B cell (primary cell): ENCODE results near the gene ABHD5. TPM values are rescaled to one million over a fixed set of nuclear protein-coding genes. Genes with fewer than 3 reads are reported as not detected.

Source experiments
- ATAC-seq: fragments of 200-7000 bp; cut with Tn5 transposase; one replicate; pipeline ENCODE4 v1.10.0; 2021; ENCODE audit warnings: low read depth, mild to moderate bottlenecking, moderate number of reproducible peaks, moderate library complexity
- CTCF ChIA-PET: fragments of 350-600 bp; sonication (Branson Sonifier 250); formaldehyde crosslinking; loops from one replicate; lab custom pipeline; 2021; ENCODE audit warnings: antibody characterized with exemption, inconsistent platforms; lab: Charles Lee
- POLR2A ChIA-PET: fragments of 350-600 bp; sonication (Branson Sonifier 250); formaldehyde crosslinking; loops from one replicate; lab custom pipeline; 2021; ENCODE audit warnings: antibody characterized with exemption; lab: Charles Lee
- DNase-seq: peaks from one replicate; pipeline ENCODE4 v3.0.0; 2013
- H2AFZ ChIP-seq: 2 replicates; pipeline ENCODE4 v1.6.1; 2012; ENCODE audit warnings: mild to moderate bottlenecking, low read depth, low read length; ENCODE audit not compliant: insufficient read depth, poor library complexity, severe bottlenecking
- H3K27ac ChIP-seq, 2 donors: 1 replicate in 1 of 2; 2 replicates in 1 of 2; pipeline ENCODE4 v1.5.1; 2012 to 2013; ENCODE audit warnings: low read length in 2 of 2, mild to moderate bottlenecking in 2 of 2, moderate library complexity in 1 of 2
- H3K27me3 ChIP-seq, 4 experiments: fragments of 200-600 bp in 1 of 4; sonication (generic) in 1 of 4; replicated peaks in 1 of 4; 1 replicate in 2 of 4; 2 replicates in 2 of 4; pipeline versions ENCODE4 v1.6.1 to v1.7.0; 2013 to 2016; ENCODE audit warnings: low read length in 3 of 4, mild to moderate bottlenecking in 2 of 4, mixed read lengths in 1 of 4, moderate library complexity in 1 of 4; ENCODE audit not compliant: insufficient read depth in 4 of 4, control insufficient read depth in 3 of 4; ENCODE audit errors: control extremely low read depth in 1 of 4
- H3K36me3 ChIP-seq, 2 experiments: replicated peaks in 1 of 2; 1 replicate in 1 of 2; 2 replicates in 1 of 2; pipeline versions ENCODE4 v1.6.1 to v1.7.1; 2013; ENCODE audit warnings: low read length in 1 of 2; ENCODE audit not compliant: insufficient read depth in 2 of 2, control insufficient read depth in 1 of 2; ENCODE audit errors: control extremely low read depth in 1 of 2, extremely low read depth in 1 of 2
- H3K4me1 ChIP-seq, 2 donors: fragments of 200-600 bp in 1 of 2; sonication (generic) in 1 of 2; 1 replicate in 1 of 2; 2 replicates in 1 of 2; pipeline versions ENCODE4 v1.5.1 to v1.6.1; 2013 to 2017; ENCODE audit warnings: low read length in 2 of 2; ENCODE audit not compliant: control insufficient read depth in 2 of 2, insufficient read depth in 2 of 2
- H3K4me2 ChIP-seq: replicated peaks from 2 replicates; pipeline ENCODE3; 2012; ENCODE audit warnings: mild to moderate bottlenecking, low read depth, low read length; ENCODE audit not compliant: poor library complexity, severe bottlenecking
- H3K4me3 ChIP-seq, 5 experiments: fragments of 200-600 bp in 1 of 5; sonication (generic) in 1 of 5; 1 replicate in 3 of 5; 2 replicates in 2 of 5; pipeline versions ENCODE4 v1.5.1 to v1.7.0; 2011 to 2016; ENCODE audit warnings: low read length in 4 of 5, mild to moderate bottlenecking in 4 of 5, low read depth in 2 of 5, control low read depth in 1 of 5, moderate library complexity in 1 of 5; ENCODE audit not compliant: insufficient read depth in 1 of 5; ENCODE audit errors: control extremely low read depth in 1 of 5, extremely low read depth in 1 of 5
- H3K79me2 ChIP-seq: fragments of 200-600 bp; sonication (generic); one replicate; pipeline ENCODE4 v1.6.0; 2016; ENCODE audit warnings: low read length; ENCODE audit not compliant: control insufficient read depth, insufficient read depth
- H3K9ac ChIP-seq: fragments of 200-600 bp; sonication (generic); 2 replicates; pipeline ENCODE4 v1.6.1; 2017; ENCODE audit warnings: mild to moderate bottlenecking, low read length, moderate library complexity
- H3K9me3 ChIP-seq, 3 donors: one replicate each; pipeline versions ENCODE4 v1.6.1 to v1.7.1; 2013; ENCODE audit warnings: low read length in 2 of 3; ENCODE audit not compliant: control insufficient read depth in 2 of 3, insufficient read depth in 1 of 3; ENCODE audit errors: control extremely low read depth in 1 of 3
- H4K20me1 ChIP-seq: 2 replicates; pipeline ENCODE4 v1.6.0; 2012; ENCODE audit warnings: mild to moderate bottlenecking, low read length; ENCODE audit not compliant: insufficient read depth, control insufficient read depth, poor library complexity, severe bottlenecking
- H3K27ac Mint-ChIP-seq: one replicate; pipeline ENCODE4 v1.8.0; 2021; ENCODE audit warnings: mixed read lengths
- H3K27me3 Mint-ChIP-seq: one replicate; pipeline ENCODE4 v1.8.0; 2021; ENCODE audit warnings: mixed read lengths
- H3K4me1 Mint-ChIP-seq: one replicate; pipeline ENCODE4 v1.8.0; 2021; ENCODE audit warnings: mixed read lengths
- H3K4me3 Mint-ChIP-seq: one replicate; pipeline ENCODE4 v1.8.0; 2021; ENCODE audit warnings: mixed read lengths
- H3K9me3 Mint-ChIP-seq: one replicate; pipeline ENCODE4 v1.8.0; 2022; ENCODE audit warnings: mixed read lengths; ENCODE audit not compliant: insufficient read depth
- EZH2 ChIP-seq: IDR thresholded peaks from 2 replicates; pipeline ENCODE4 v1.6.1; 2012; ENCODE audit warnings: borderline replicate concordance, low read depth, mild to moderate bottlenecking, moderate library complexity, low read length; ENCODE audit not compliant: insufficient read depth, poor library complexity, severe bottlenecking
- WGBS: methylation state at CpG from one replicate; pipeline ENCODE4 v1.1.5; 2013; ENCODE audit warnings: missing lambda C conversion rate; ENCODE audit not compliant: insufficient coverage; 5-methylcytosine and 5-hydroxymethylcytosine counted together
- intact Hi-C: fragments of 100-400 bp; cut with micrococcal nuclease; formaldehyde crosslinking; loops from one replicate; pipeline ENCODE4 v1.10.0; 2022
- polyA plus RNA-seq: library from polyadenylated mRNA; depleted of rRNA; stranded (reverse); fragments of >200 nt; gene quantifications from 2 replicates; pipeline ENCODE4 v1.2.3, GENCODE V29; 2012
- total RNA-seq, 2 donors: library from RNA; stranded (reverse); fragments of 120-200 nt in 1 of 2; gene quantifications; 1 replicate in 1 of 2; 2 replicates in 1 of 2; pipeline versions ENCODE4 v1.2.3 to v1.2.4, GENCODE V29; 2013 to 2022
- TF ChIP-seq, protein P1 (sequence below): fragments of 200-600 bp; IDR thresholded peaks from one replicate; pipeline ENCODE4 v1.8.0; 2022; ENCODE audit warnings: antibody characterized with exemption, mild to moderate bottlenecking

ABHD5 gene
- total and polyA plus RNA-seq, 2 donors (not counting 1 experiment from before 2014, with no cell fraction given), result 4.7 to 12.1 TPM

GRCh38 chr3:43689766-43690399 is 855 bp upstream of the ABHD5 start:
- DNase-seq, result peak; percentile 31
- intact Hi-C loops, result loop anchor here (1.0 to 5.0 kb wide), 6 partner anchors 68 to 1188 kb away; partner anchors contain the start of genes ANO10, POMGNT2, TMEM42 and VIPR1
- WGBS, result 14% methylated on average over 16 of the region's 26 CpGs

More at GRCh38 chr3:43689766-43690399, 855 bp upstream of the ABHD5 start:
- peak overlapping the region; percentile 98 for H3K27ac Mint-ChIP-seq
- Histone ChIP-seq H3K27me3 (no peaks in the 10 kb centered on the region), H3K79me2 (peaks cover 8% of the 10 kb centered on the region), H3K4me2 (peak overlapping the region; percentile 92), H3K36me3 (no peaks in the 10 kb centered on the region), H4K20me1 (no peaks in the 10 kb centered on the region), H3K9me3 (no peaks in the 10 kb centered on the region), H3K4me3 (peak overlapping the region in 4 of 5 experiments; percentile 58 to 86 (median 76)), H3K4me1 (peaks cover 5 to 21% of the 10 kb centered on the region in 2 donors), H2AFZ (peak overlapping the region; percentile 100), H3K9ac (peak overlapping the region; percentile 80), H3K27ac (peak overlapping the region; percentile 58 to 87)
- H3K27me3 Mint-ChIP-seq, result no peaks in the 10 kb centered on the region
- no peaks in the 10 kb centered on the region for H3K9me3 Mint-ChIP-seq
- TF ChIP-seq, protein P1, sequence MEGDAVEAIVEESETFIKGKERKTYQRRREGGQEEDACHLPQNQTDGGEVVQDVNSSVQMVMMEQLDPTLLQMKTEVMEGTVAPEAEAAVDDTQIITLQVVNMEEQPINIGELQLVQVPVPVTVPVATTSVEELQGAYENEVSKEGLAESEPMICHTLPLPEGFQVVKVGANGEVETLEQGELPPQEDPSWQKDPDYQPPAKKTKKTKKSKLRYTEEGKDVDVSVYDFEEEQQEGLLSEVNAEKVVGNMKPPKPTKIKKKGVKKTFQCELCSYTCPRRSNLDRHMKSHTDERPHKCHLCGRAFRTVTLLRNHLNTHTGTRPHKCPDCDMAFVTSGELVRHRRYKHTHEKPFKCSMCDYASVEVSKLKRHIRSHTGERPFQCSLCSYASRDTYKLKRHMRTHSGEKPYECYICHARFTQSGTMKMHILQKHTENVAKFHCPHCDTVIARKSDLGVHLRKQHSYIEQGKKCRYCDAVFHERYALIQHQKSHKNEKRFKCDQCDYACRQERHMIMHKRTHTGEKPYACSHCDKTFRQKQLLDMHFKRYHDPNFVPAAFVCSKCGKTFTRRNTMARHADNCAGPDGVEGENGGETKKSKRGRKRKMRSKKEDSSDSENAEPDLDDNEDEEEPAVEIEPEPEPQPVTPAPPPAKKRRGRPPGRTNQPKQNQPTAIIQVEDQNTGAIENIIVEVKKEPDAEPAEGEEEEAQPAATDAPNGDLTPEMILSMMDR, result no peak
- no peak for TF ChIP-seq EZH2
- ChIA-PET CTCF (interaction anchor here (1.0 to 1.2 kb wide), 2 partner anchors 24 to 68 kb away, joined by 3 read pairs; partner anchors contain the start of gene ANO10), POLR2A (interaction anchor here (0.7 to 1.4 kb wide), 4 partner anchors 10 to 1089 kb away, joined by 3 to 9 read pairs (median 5); partner anchors contain the start of genes ANO10 and NKTR)
- H3K4me1 Mint-ChIP-seq, result peaks cover 27% of the 10 kb centered on the region
- H3K4me3 Mint-ChIP-seq, result peak overlapping the region; percentile 98
- ATAC-seq, result no peak
